Endodermal cell (in vitro differentiated cells): ENCODE data around the gene CLEC2A. TPM values are rescaled to one million over a fixed set of nuclear protein-coding genes. Genes with fewer than 3 reads are reported as not detected.

Experiments used
- DNase-seq: peaks from one replicate; pipeline ENCODE4 v3.0.0-alpha.2; 2017
- H3K27ac ChIP-seq: 2 replicates; pipeline ENCODE4 v1.5.1; 2013; ENCODE audit warnings: mild to moderate bottlenecking, low read depth, low read length, moderate library complexity
- H3K27me3 ChIP-seq: 2 replicates; pipeline ENCODE4 v1.6.1; 2013; ENCODE audit warnings: mild to moderate bottlenecking, low read length, moderate library complexity; ENCODE audit not compliant: insufficient read depth, control insufficient read depth, poor library complexity, severe bottlenecking
- H3K36me3 ChIP-seq: 2 replicates; pipeline ENCODE4 v1.7.0; 2013; ENCODE audit warnings: mild to moderate bottlenecking, low read length, moderate library complexity; ENCODE audit not compliant: control insufficient read depth, insufficient read depth
- H3K4me1 ChIP-seq: one replicate; pipeline ENCODE4 v1.7.0; 2013; ENCODE audit warnings: low read length; ENCODE audit not compliant: control insufficient read depth, insufficient read depth
- H3K4me3 ChIP-seq: 2 replicates; pipeline ENCODE4 v1.5.1; 2013; ENCODE audit warnings: mild to moderate bottlenecking, low read length, moderate library complexity
- H3K9ac ChIP-seq: 2 replicates; pipeline ENCODE4 v1.6.1; 2013; ENCODE audit warnings: mild to moderate bottlenecking, low read length, moderate library complexity; ENCODE audit not compliant: poor library complexity, severe bottlenecking; ENCODE audit errors: extremely low read depth
- H3K9me3 ChIP-seq: 2 replicates; pipeline ENCODE4 v1.6.1; 2013; ENCODE audit warnings: mild to moderate bottlenecking, low read length, moderate library complexity; ENCODE audit not compliant: control insufficient read depth
- H3K27ac Mint-ChIP-seq: 2 replicates; pipeline ENCODE4 v1.8.0; 2020; ENCODE audit warnings: mixed read lengths
- H3K27me3 Mint-ChIP-seq: 2 replicates; pipeline ENCODE4 v1.8.0; 2021; ENCODE audit warnings: mild to moderate bottlenecking, mixed read lengths; ENCODE audit not compliant: insufficient read depth
- H3K36me3 Mint-ChIP-seq: 2 replicates; pipeline ENCODE4 v1.8.0; 2020; ENCODE audit warnings: low read depth, mixed read lengths
- H3K4me1 Mint-ChIP-seq: 2 replicates; pipeline ENCODE4 v1.8.0; 2020; ENCODE audit warnings: mixed read lengths
- H3K4me3 Mint-ChIP-seq: 2 replicates; pipeline ENCODE4 v1.8.0; 2020; ENCODE audit warnings: mild to moderate bottlenecking, moderate library complexity, mixed read lengths
- H3K9me3 Mint-ChIP-seq: 2 replicates; pipeline ENCODE4 v1.8.0; 2020; ENCODE audit warnings: mild to moderate bottlenecking, mixed read lengths
- CTCF ChIP-seq: fragments of 200-600 bp; sonication (generic); conservative IDR thresholded peaks from 2 replicates; pipeline ENCODE4 v1.5.0; 2021; ENCODE audit warnings: antibody characterized with exemption, mild to moderate bottlenecking
- WGBS, 2 experiments: methylation state at CpG; one replicate each; pipeline versions ENCODE4 v1.1.5 to v1.1.7; 2013; ENCODE audit warnings: missing lambda C conversion rate in 2 of 2, mixed read lengths in 1 of 2; ENCODE audit not compliant: insufficient coverage in 1 of 2, insufficient read length in 1 of 2; 5-methylcytosine and 5-hydroxymethylcytosine counted together
- total RNA-seq, 2 donors: library from RNA; stranded (reverse); fragmentation: NEBNext Ultra II Directional in 1 of 2; extraction: Animal tissue kit (Norgen Biotek cat#: 25700) in 1 of 2; gene quantifications; 2 replicates in 1 of 2; 3 replicates in 1 of 2; pipeline ENCODE4 v1.2.1, GENCODE V29; 2021

CLEC2A gene
- total RNA-seq, 2 donors from 2014 or later = 3.8 TPM; not detected in 1

GRCh38 chr12:9969673-9970072 is 37.5 kb upstream of the CLEC2A start:
- no peak for TF ChIP-seq CTCF
- Histone ChIP-seq H3K9ac (no peak overlapping the region), H3K9me3 (peaks cover 1% of the 10 kb centered on the region), H3K4me1 (no peaks in the 10 kb centered on the region), H3K27ac (no peak overlapping the region), H3K4me3 (no peak overlapping the region), H3K27me3 (no peaks in the 10 kb centered on the region), H3K36me3 (no peaks in the 10 kb centered on the region)
- no peak overlapping the region for H3K4me3 Mint-ChIP-seq
- H3K27me3 Mint-ChIP-seq = no peaks in the 10 kb centered on the region
- H3K4me1 Mint-ChIP-seq = no peaks in the 10 kb centered on the region
- WGBS, 2 experiments = 86% methylated on average over 1 of the region's 2 CpGs; no CpG with 5 or more reads in 1 of the 2 experiments
- H3K9me3 Mint-ChIP-seq = peaks cover 23% of the 10 kb centered on the region
- no peak overlapping the region for H3K27ac Mint-ChIP-seq
- peaks cover 2% of the 10 kb centered on the region for H3K36me3 Mint-ChIP-seq
- no peak for DNase-seq

GRCh38 chr12:9961901-9962300 is 29.7 kb upstream of the CLEC2A start:
- no peaks in the 10 kb centered on the region for H3K27me3 ChIP-seq
- Mint-ChIP-seq H3K9me3 (peaks cover 8% of the 10 kb centered on the region), H3K4me1 (peaks cover 38% of the 10 kb centered on the region), H3K36me3 (no peaks in the 10 kb centered on the region), H3K27me3 (no peaks in the 10 kb centered on the region), H3K27ac (no peak overlapping the region), H3K4me3 (no peak overlapping the region)
- DNase-seq = no peak
- peaks cover 14% of the 10 kb centered on the region for H3K4me1 ChIP-seq
- no peaks in the 10 kb centered on the region for H3K36me3 ChIP-seq
- 100% methylated on average over 1 to 2 of the region's 3 CpGs for WGBS, 2 experiments
- no peak overlapping the region for H3K4me3 ChIP-seq
- H3K27ac ChIP-seq = no peak overlapping the region
- no peak for TF ChIP-seq CTCF
- no peaks in the 10 kb centered on the region for H3K9me3 ChIP-seq
- no peak overlapping the region for H3K9ac ChIP-seq

GRCh38 chr12:9961106-9961505 is 28.9 kb upstream of the CLEC2A start:
- no peak overlapping the region for H3K27ac Mint-ChIP-seq

More at GRCh38 chr12:9961106-9961505, 28.9 kb upstream of the CLEC2A start:
- Histone ChIP-seq H3K4me3 (no peak overlapping the region), H3K27me3 (no peaks in the 10 kb centered on the region), H3K36me3 (no peaks in the 10 kb centered on the region), H3K9me3 (no peaks in the 10 kb centered on the region), H3K27ac (no peak overlapping the region), H3K4me1 (peaks cover 14% of the 10 kb centered on the region), H3K9ac (no peak overlapping the region)
- Mint-ChIP-seq H3K36me3 (no peaks in the 10 kb centered on the region), H3K9me3 (peaks cover 2% of the 10 kb centered on the region), H3K27me3 (no peaks in the 10 kb centered on the region), H3K4me3 (no peak overlapping the region), H3K4me1 (peaks cover 38% of the 10 kb centered on the region)
- no peak for TF ChIP-seq CTCF
- no peak for DNase-seq
- WGBS, 2 experiments = 97% methylated on average over 3 of the region's 3 CpGs; no CpG with 5 or more reads in 1 of the 2 experiments
